ENCODE data around the gene NELFB. TPM values are rescaled to one million over a fixed set of nuclear protein-coding genes. Genes with fewer than 3 reads are reported as not detected.

Gene NELFB
- total and polyA plus RNA-seq, 9 of the 15 experiments (the other 6 are each of a cell fraction or from before 2014, with no cell fraction given) = 0.24 to 84.0 (median 29.7) TPM

DNA sequence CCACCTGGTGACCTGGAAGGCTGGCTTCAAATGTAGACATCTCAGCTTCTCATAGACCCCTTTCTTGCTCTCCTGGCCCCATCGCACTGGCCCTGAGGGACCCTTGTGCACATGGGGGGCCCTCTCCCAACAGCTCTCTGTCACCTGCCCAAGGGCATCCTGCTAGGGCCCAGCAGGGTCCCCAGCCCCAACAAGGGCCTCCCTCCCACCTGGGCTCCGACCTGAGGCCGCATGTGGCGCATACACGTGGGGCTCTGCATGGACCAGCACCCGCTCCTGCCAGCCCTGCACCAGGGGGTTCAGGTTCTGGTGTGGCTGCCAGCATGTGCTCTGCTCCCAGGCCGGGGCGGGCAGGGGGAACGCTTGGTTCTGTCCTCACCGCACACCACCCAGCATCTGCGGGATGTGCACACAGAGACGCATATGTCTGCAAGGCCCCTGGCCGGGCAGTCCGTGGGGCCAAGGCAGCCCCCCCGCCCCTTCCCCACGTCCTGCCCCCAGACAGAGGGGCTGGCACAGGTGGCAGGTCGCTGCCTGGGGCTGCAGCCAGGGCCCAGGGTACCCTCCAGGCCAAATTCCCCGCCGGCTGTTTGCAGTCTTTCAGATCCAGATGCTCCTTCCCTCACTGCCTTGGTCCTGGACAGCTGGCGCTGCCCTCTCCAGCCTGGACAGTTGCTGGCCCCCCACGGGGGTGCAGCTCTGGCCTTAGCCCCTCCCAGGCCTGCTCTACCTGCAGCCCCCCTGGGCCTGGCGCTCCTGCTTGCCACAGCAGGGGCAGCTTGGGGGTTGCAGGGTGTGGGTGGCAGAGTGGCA is 64.8 kb downstream of the NELFB start:
- Histone ChIP-seq H3K9me3 (replicated peaks; ENCODE audit: control insufficient read depth, insufficient read depth, low read depth, low read length) (no peaks in the 10 kb centered on the region), H3K79me2 (ENCODE audit: control insufficient read depth, insufficient read depth, low read length) (no peaks in the 10 kb centered on the region), H3K27me3 (ENCODE audit: control insufficient read depth in 2 of 2, insufficient read depth in 2 of 2, low read length in 2 of 2) (peaks cover 0 to under 1% of the 10 kb centered on the region in 2 experiments; a peak in 1 of 5 replicates), H3K27ac (ENCODE audit: extremely low read depth, low read depth, low read length) (no peak overlapping the region), H3K4me2 (ENCODE audit: insufficient read depth, low read length) (no peak overlapping the region), H3K4me3 (no peak overlapping the region), H3K36me3 (ENCODE audit: control insufficient read depth, insufficient read depth, low read length) (no peaks in the 10 kb centered on the region), H4K20me1 (replicated peaks; ENCODE audit: control insufficient read depth, insufficient read depth, low read length) (no peaks in the 10 kb centered on the region), H2AFZ (ENCODE audit: low read depth, low read length) (no peak overlapping the region), H3K9ac (ENCODE audit: insufficient read depth in 1 of 2, low read depth in 2 of 2, low read length in 2 of 2) (no peak overlapping the region), H3K9me1 (ENCODE audit: control insufficient read depth, insufficient read depth, low read length) (no peaks in the 10 kb centered on the region), H3K4me1 (replicated peaks in 1 of 2; ENCODE audit: control insufficient read depth in 2 of 2, insufficient read depth in 2 of 2, low read length in 2 of 2) (peaks cover 6 to 68% of the 10 kb centered on the region in 2 experiments)
- BruUV-seq (replicated peaks) = no TSS peak
- ChIA-PET POLR2A (interaction anchor here (0.5 to 1.1 kb wide), 4 partner anchors 16 to 277 kb away, joined by 3 to 5 read pairs (median 4); no protein-coding TSS in a partner anchor), CTCF (ENCODE audit: low intra/inter-chr PET ratio) (interaction anchor here (1.0 kb wide), 1 partner anchor 24 kb away, joined by 4 read pairs; no protein-coding TSS in a partner anchor)
- TF ChIP-seq, protein P1, sequence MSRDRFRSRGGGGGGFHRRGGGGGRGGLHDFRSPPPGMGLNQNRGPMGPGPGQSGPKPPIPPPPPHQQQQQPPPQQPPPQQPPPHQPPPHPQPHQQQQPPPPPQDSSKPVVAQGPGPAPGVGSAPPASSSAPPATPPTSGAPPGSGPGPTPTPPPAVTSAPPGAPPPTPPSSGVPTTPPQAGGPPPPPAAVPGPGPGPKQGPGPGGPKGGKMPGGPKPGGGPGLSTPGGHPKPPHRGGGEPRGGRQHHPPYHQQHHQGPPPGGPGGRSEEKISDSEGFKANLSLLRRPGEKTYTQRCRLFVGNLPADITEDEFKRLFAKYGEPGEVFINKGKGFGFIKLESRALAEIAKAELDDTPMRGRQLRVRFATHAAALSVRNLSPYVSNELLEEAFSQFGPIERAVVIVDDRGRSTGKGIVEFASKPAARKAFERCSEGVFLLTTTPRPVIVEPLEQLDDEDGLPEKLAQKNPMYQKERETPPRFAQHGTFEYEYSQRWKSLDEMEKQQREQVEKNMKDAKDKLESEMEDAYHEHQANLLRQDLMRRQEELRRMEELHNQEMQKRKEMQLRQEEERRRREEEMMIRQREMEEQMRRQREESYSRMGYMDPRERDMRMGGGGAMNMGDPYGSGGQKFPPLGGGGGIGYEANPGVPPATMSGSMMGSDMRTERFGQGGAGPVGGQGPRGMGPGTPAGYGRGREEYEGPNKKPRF (IDR thresholded peaks at IDR 0.05; ENCODE audit: low read depth, low read length) = no peak
- TF ChIP-seq PCBP1 (IDR thresholded peaks at IDR 0.05; ENCODE audit: low read depth, low read length, poor library complexity, severe bottlenecking) (peak; percentile 39), MECOM (CRISPR knock-in tag; IDR thresholded peaks at IDR 0.05) (no peak), HSF4 (CRISPR knock-in tag; IDR thresholded peaks at IDR 0.05; ENCODE audit: borderline replicate concordance) (no peak), KLF6 (CRISPR knock-in tag; IDR thresholded peaks at IDR 0.05; ENCODE audit: borderline replicate concordance) (no peak)
- no peak for FAIRE-seq
- 54% methylated on average over 13 of the region's 22 CpGs for WGBS (ENCODE audit: insufficient coverage, low coverage, missing lambda C conversion rate)
- no peak for ATAC-seq
- in situ Hi-C loops (cut with MboI) (no loop called here), intact Hi-C loops (cut with micrococcal nuclease) (no loop called here)
- DNase-seq (ENCODE audit: extremely low read depth in 1 of 4, low spot score in 3 of 4) = peak in 1 of 4 experiments; percentile 4
